ENCODE measurements around the gene SLC38A3.

DNA sequence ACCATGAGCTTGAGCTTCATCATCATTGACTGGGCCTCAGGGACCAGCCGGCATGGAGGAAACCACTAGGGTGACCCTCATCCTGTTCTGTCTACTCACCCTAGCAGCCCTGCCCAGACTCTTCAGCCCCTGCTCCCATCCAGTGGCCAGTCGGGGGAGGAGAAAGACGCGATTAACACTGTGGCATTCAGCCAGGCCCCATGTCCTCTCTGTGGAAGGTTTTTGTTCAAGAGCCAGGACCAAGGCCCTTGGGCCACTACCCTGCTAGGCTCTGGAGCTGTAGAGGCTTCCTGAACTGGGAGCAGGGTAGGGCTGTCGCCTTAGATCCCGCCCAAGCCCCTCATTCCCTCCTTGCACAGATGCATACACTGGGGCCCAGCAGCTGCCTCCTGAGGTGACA, 15.0 kb downstream of the SLC38A3 start:
- no peak for TF ChIP-seq EZH2 (IDR thresholded peaks at IDR 0.05)
- no peak for TF ChIP-seq POLR2AphosphoS5 (IDR thresholded peaks at IDR 0.05; ENCODE audit: borderline replicate concordance, low read depth, low read length)
- no peak for TF ChIP-seq FOXP2 (optimal IDR thresholded peaks at IDR 0.05; ENCODE audit: control extremely low read depth, extremely low read length, insufficient read depth)
